Measurements from ENCODE around the gene GPR15. TPM values are rescaled to one million over a fixed set of nuclear protein-coding genes. Genes with fewer than 3 reads are reported as not detected.

Gene GPR15
- polyA plus RNA-seq, 1 donor: 0.24 TPM

DNA sequence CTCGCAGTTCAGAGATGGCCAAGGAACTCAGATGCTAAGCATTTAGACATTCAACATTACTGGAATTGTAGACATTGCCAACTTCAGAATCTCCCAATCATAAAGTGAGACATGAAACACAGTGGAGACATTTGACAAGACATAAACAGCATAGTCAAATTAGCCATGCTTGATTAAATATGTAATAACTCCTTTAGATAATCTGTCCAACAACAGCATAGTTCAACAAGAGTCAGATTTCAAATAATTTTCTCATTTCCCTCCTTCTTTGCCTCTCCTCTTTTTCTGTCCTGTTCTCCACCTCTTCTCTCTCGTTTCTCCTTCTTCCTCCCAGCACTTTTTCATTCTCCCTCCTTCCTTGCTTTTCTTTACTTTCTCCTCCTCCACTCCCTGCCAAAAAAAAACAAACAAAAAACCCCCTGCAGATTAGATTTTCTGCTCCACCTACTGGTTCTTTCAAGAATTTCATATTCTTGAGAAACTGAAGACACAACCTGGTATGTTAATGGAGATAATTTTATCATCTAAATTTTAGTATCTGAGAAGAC lies 41.5 kb downstream of the GPR15 start:
- H3K36me3 ChIP-seq (ENCODE audit: control insufficient read depth, insufficient read depth, low read length): peaks cover 9% of the 10 kb centered on the region
- 8% methylated on average over 1 of the region's 2 CpGs for WGBS (ENCODE audit: insufficient coverage, low lambda C conversion rate)
- H3K27me3 ChIP-seq (ENCODE audit: control insufficient read depth, insufficient read depth, low read length): no peaks in the 10 kb centered on the region
- DNase-seq: no peak
- no peaks in the 10 kb centered on the region for H3K9me3 ChIP-seq (ENCODE audit: control insufficient read depth, low read depth, low read length)
- H3K27ac ChIP-seq (ENCODE audit: low read length): no peak overlapping the region
- H3K4me3 ChIP-seq (ENCODE audit: low read length): no peak overlapping the region
- H3K4me1 ChIP-seq (ENCODE audit: control insufficient read depth, insufficient read depth, low read length): peaks cover 3% of the 10 kb centered on the region

DNA sequence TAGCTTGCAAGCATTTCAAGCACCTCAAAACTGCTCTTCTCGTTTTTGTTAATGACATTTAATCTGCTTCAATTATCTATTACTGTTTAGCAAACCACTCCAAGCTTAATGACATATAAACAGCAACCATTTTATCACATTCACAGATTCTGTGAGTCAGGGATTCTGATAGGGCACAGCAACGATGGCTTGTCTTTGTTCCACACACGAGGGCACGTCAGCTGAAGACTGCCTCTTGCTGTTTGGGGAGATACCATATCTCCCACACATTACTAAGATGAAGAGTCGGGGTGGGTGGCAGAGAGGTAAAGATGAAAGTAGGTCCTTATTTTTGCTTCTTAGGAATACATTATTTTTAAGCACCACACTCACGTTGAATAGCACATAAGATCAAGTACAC lies 42.4 kb downstream of the GPR15 start:
- Histone ChIP-seq H3K36me3 (ENCODE audit: control insufficient read depth, insufficient read depth, low read length) (peaks cover 9% of the 10 kb centered on the region), H3K4me1 (ENCODE audit: control insufficient read depth, insufficient read depth, low read length) (peaks cover 3% of the 10 kb centered on the region), H3K4me3 (ENCODE audit: low read length) (no peak overlapping the region), H3K27ac (ENCODE audit: low read length) (no peak overlapping the region), H3K27me3 (ENCODE audit: control insufficient read depth, insufficient read depth, low read length) (no peaks in the 10 kb centered on the region), H3K9me3 (ENCODE audit: control insufficient read depth, low read depth, low read length) (no peaks in the 10 kb centered on the region)
- no peak for DNase-seq
- 89% methylated on average over 1 of the region's 6 CpGs for WGBS (ENCODE audit: insufficient coverage, low lambda C conversion rate)

DNA sequence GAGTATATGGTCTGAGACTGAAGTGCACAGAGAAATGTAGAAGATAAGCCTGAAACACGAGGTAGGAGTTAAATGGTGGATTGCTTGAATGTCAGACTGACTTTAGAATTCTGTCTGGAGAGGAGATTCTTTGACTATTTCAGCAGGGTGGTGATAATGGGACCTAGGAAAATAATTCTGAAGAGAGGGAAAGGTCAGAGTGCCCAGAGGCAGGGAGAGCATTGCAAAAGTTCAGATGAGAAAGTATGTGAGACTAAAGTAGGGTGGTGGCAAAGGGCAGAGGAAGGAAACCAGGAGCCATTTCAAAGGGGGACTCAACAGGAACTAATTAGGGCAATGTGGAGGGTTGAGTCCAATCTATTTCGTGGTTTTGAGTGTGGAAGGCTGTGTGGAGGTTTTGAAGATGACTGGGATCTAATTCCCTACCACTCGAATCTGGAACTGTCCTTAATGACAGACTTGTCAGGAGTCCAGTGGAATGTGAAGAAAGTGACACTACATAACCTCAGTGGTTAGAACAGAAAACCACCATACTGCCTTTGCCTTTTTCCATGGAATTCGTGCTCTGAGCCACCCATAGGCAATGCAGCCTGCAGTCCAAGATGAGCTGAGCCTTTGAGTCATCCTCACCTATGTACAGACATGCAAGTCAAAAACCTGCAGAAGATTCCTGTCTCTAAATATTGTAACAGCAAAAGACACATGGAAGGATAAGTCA lies 45.6 kb downstream of the GPR15 start:
- Histone ChIP-seq H3K4me3 (ENCODE audit: low read length) (no peak overlapping the region), H3K9me3 (ENCODE audit: control insufficient read depth, low read depth, low read length) (no peaks in the 10 kb centered on the region), H3K4me1 (ENCODE audit: control insufficient read depth, insufficient read depth, low read length) (peaks cover 3% of the 10 kb centered on the region), H3K36me3 (ENCODE audit: control insufficient read depth, insufficient read depth, low read length) (peaks cover 21% of the 10 kb centered on the region), H3K27ac (ENCODE audit: low read length) (no peak overlapping the region), H3K27me3 (ENCODE audit: control insufficient read depth, insufficient read depth, low read length) (no peaks in the 10 kb centered on the region)
- DNase-seq: no peak
- WGBS (ENCODE audit: insufficient coverage, low lambda C conversion rate): no CpG with 5 or more reads among the region's 4 CpGs

DNA sequence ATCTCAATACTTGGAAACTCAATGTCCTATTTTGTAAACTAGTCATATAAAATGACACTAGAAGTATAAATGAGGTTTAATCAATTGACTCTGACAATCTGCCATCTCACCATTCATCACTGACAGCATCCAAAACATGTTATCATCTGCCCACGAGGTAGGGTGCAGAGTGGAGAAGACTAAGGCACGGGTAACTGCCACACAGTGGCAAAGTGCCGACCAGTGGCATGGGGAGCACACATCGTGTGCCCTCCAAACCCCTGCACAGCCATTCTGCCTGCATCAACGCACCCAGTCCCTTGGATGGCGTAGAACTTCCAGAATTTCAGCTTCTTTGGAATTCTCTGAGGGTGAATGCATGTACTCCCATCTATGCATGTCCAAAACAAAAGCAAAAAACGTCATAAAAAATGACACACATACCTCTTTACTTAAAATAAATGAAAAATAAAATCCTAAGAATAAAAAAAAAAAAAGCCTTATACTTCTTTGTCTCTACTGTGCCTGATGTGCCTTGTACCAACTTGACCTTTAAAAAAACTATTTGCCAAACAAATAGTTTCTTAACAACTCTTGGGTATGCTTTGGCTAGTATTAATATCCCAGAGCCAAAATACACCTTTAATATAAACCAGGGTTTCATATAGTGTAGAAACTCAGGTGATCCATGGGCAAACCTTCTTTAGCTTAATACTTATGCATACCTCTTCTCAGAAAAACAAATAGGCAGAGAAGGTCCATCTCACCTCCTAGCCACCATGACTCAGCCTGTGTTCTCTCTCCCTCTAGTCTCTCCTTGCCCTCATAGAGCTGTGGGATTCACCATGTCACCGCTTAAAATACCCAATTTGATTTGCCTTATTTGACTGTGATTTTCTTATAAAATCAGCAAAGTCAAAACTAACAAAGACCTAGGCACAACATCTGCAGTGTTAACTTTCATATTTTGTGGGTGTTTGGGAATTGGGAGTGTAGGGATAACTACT lies 48.9 kb downstream of the GPR15 start:
- Histone ChIP-seq H3K36me3 (ENCODE audit: control insufficient read depth, insufficient read depth, low read length) (peaks cover 29% of the 10 kb centered on the region), H3K27me3 (ENCODE audit: control insufficient read depth, insufficient read depth, low read length) (no peaks in the 10 kb centered on the region), H3K9me3 (ENCODE audit: control insufficient read depth, low read depth, low read length) (no peaks in the 10 kb centered on the region), H3K4me3 (ENCODE audit: low read length) (no peak overlapping the region), H3K4me1 (ENCODE audit: control insufficient read depth, insufficient read depth, low read length) (peaks cover 3% of the 10 kb centered on the region), H3K27ac (ENCODE audit: low read length) (no peak overlapping the region)
- DNase-seq: no peak
- 90% methylated on average over 1 of the region's 8 CpGs for WGBS (ENCODE audit: insufficient coverage, low lambda C conversion rate)

DNA sequence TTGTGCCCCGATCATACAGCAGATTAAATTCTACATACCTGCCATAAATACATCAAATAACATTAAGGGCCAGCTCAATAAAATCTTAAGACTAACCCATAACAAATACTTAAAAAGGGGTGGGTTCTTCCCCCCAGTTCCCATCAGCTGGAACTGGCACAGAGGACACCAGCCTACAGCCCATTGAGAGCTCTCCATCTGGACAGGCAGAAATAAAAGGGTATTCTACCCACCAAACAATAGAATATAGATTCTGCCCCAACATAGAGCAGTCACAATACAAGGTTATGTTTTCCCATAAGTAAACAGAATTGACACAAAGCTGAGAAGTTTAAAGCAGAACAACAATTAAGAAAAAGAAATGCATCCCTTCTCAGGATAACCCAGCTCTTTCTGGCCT lies 49.7 kb downstream of the GPR15 start:
- Histone ChIP-seq H3K36me3 (ENCODE audit: control insufficient read depth, insufficient read depth, low read length) (peaks cover 33% of the 10 kb centered on the region), H3K4me3 (ENCODE audit: low read length) (no peak overlapping the region), H3K27ac (ENCODE audit: low read length) (no peak overlapping the region), H3K9me3 (ENCODE audit: control insufficient read depth, low read depth, low read length) (no peaks in the 10 kb centered on the region), H3K27me3 (ENCODE audit: control insufficient read depth, insufficient read depth, low read length) (no peaks in the 10 kb centered on the region), H3K4me1 (ENCODE audit: control insufficient read depth, insufficient read depth, low read length) (peaks cover 3% of the 10 kb centered on the region)
- WGBS (ENCODE audit: insufficient coverage, low lambda C conversion rate): no CpG with 5 or more reads among the region's 1 CpG
- DNase-seq: no peak

DNA sequence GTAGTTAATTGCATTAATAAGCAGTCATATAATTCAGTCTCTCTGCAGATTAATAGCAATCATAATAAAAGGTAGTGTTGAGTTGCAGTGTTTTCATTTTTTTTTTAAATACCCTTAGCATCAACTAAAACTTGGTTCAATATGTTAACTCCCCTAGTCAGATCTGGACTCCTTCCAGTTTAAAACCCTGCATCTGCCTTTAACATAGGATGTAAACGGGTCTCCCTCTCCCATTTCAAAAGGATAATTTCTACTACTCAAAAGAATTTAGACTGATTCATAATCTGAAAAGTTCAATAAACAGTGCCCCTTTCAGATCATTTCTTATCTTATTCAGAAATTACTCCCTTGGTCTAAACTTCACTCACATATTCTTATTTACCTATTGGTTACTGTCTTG lies 50.3 kb downstream of the GPR15 start:
- Histone ChIP-seq H3K27me3 (ENCODE audit: control insufficient read depth, insufficient read depth, low read length) (no peaks in the 10 kb centered on the region), H3K36me3 (ENCODE audit: control insufficient read depth, insufficient read depth, low read length) (peaks cover 30% of the 10 kb centered on the region), H3K4me3 (ENCODE audit: low read length) (no peak overlapping the region), H3K9me3 (ENCODE audit: control insufficient read depth, low read depth, low read length) (no peaks in the 10 kb centered on the region), H3K4me1 (ENCODE audit: control insufficient read depth, insufficient read depth, low read length) (peaks cover 3% of the 10 kb centered on the region), H3K27ac (ENCODE audit: low read length) (no peak overlapping the region)
- no CpG with 5 or more reads among the region's 1 CpG for WGBS (ENCODE audit: insufficient coverage, low lambda C conversion rate)
- no peak for DNase-seq

DNA sequence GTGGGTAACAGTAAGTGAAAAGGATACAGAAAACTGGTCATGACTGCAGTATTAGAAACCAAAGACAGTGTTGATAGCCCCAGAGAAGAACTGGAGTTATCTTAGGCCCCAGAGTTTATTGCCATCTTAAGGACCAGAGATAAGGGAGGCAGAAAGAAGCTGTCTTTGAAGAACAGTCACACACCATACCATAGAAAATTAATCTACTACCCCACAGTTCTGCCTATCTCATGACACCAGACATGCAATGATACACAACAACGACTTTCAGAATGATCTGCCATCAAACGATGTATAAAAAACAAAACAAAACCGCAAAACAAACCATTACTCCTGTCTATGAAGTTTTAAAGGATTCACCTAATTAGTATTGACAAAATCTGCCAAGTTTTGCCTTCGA lies 52.0 kb downstream of the GPR15 start:
- Histone ChIP-seq H3K27ac (ENCODE audit: low read length) (no peak overlapping the region), H3K4me1 (ENCODE audit: control insufficient read depth, insufficient read depth, low read length) (peaks cover 3% of the 10 kb centered on the region), H3K27me3 (ENCODE audit: control insufficient read depth, insufficient read depth, low read length) (no peaks in the 10 kb centered on the region), H3K9me3 (ENCODE audit: control insufficient read depth, low read depth, low read length) (no peaks in the 10 kb centered on the region), H3K36me3 (ENCODE audit: control insufficient read depth, insufficient read depth, low read length) (peaks cover 30% of the 10 kb centered on the region), H3K4me3 (ENCODE audit: low read length) (no peak overlapping the region)
- WGBS (ENCODE audit: insufficient coverage, low lambda C conversion rate): 73% methylated on average over 4 of the region's 4 CpGs
- DNase-seq: no peak

Other genes starting within 250 kb of the GPR15 start
- not detected for gene OR5H2, start 249.5 kb upstream of the GPR15 start, polyA plus RNA-seq
- not detected for gene OR5K4, start 178.1 kb upstream of the GPR15 start, polyA plus RNA-seq
- not detected for gene OR5K3, start 141.3 kb upstream of the GPR15 start, polyA plus RNA-seq
- gene OR5K1, start 68.8 kb upstream of the GPR15 start, polyA plus RNA-seq: 0.03 TPM
- 0.40 TPM for gene OR5K2, start 34.3 kb upstream of the GPR15 start, polyA plus RNA-seq
- gene CLDND1, start 9.1 kb upstream of the GPR15 start, polyA plus RNA-seq: 111 TPM
- 31.7 TPM for gene CPOX, start 61.6 kb downstream of the GPR15 start, polyA plus RNA-seq
- gene ST3GAL6, start 231.4 kb downstream of the GPR15 start, polyA plus RNA-seq: 7.7 TPM

Data from large intestine (tissue), 3 donors.